Adrenal gland (tissue), 12 donors: ENCODE data around the gene MMP15. TPM values are rescaled to one million over a fixed set of nuclear protein-coding genes. Genes with fewer than 3 reads are reported as not detected.

Experiments
- DNase-seq, 7 donors: peaks; one replicate each; pipeline ENCODE4 v3.0.0-alpha.2; 2019 to 2020
- H3K27ac ChIP-seq, 5 donors: fragments of 200-600 bp; sonication (generic) in 4 of 5; 1 replicate in 3 of 5; 2 replicates in 2 of 5; pipeline versions ENCODE4 v1.5.1 to v1.8.0; 2016 to 2020; ENCODE audit warnings: mild to moderate bottlenecking in 1 of 5
- H3K27me3 ChIP-seq: fragments of 200-600 bp; 2 replicates; pipeline ENCODE4 v1.8.0; 2021
- H3K36me3 ChIP-seq, 2 donors: fragments of 200-600 bp; replicated peaks in 1 of 2; 1 replicate in 1 of 2; 2 replicates in 1 of 2; pipeline versions ENCODE4 v1.5.1 to v1.8.0; 2018 to 2022
- H3K4me1 ChIP-seq, 2 donors: fragments of 200-600 bp; replicated peaks in 1 of 2; 1 replicate in 1 of 2; 2 replicates in 1 of 2; pipeline versions ENCODE4 v1.5.1 to v1.8.0; 2018 to 2021
- H3K4me3 ChIP-seq, 4 donors: fragments of 200-600 bp; sonication (generic) in 3 of 4; one replicate each; pipeline ENCODE4 v1.5.1; 2016 to 2018
- H3K9me3 ChIP-seq, 3 donors: fragments of 200-600 bp; sonication (generic) in 1 of 3; replicated peaks in 1 of 3; 1 replicate in 2 of 3; 2 replicates in 1 of 3; pipeline versions ENCODE4 v1.5.1 to v1.8.0; 2016 to 2021
- POLR2A ChIP-seq, 2 donors: fragments of 450-650 bp; IDR thresholded peaks; one replicate each; pipeline ENCODE4 v1.6.1; 2017; ENCODE audit warnings: antibody characterized with exemption in 2 of 2, mild to moderate bottlenecking in 2 of 2, moderate library complexity in 1 of 2
- WGBS, 4 donors: extraction: QIAGEN DNeasy Blood & Tissue Kit in 2 of 4; methylation state at CpG; one replicate each; pipeline versions ENCODE4 v1.1.5 to v1.1.7; 2013 to 2017; 5-methylcytosine and 5-hydroxymethylcytosine counted together
- intact Hi-C, 2 donors: fragments of 100-400 bp; cut with DNase I; formaldehyde crosslinking; loops; one replicate each; pipeline versions ENCODE4 v1.14.1 to v1.15.0; 2022 to 2023
- polyA plus RNA-seq, 3 donors: library from polyadenylated mRNA; stranded (reverse); fragments of 200-250 nt in 2 of 3; fragments of 350-450 nt in 1 of 3; fragmentation: Illumina TruSeq in 1 of 3; extraction: RNeasy Lipid Tissue Mini Kit (QIAGEN cat#74804) in 1 of 3; gene quantifications; one replicate each; pipeline ENCODE4 v1.2.3, GENCODE V29; 2013 to 2014
- total RNA-seq, 9 donors: library from RNA; depleted of rRNA in 4 of 9; stranded (reverse); fragments of >200 nt in 4 of 9; fragments of 120-200 nt in 1 of 9; fragmentation: NEBNext Ultra II Directional in 1 of 9; extraction: Animal tissue kit (Norgen Biotek cat#: 25700) in 1 of 9; gene quantifications; one replicate each; pipeline versions ENCODE4 v1.1.0 to v1.2.4, GENCODE V29; 2013 to 2023
- TF ChIP-seq, protein P1 (sequence below), 6 experiments: fragments of 450-650 bp in 4 of 6; fragments of 200-600 bp in 2 of 6; sonication (generic) in 1 of 6; IDR thresholded peaks; 1 replicate in 5 of 6; 2 replicates in 1 of 6; pipeline versions ENCODE4 v1.5.1 to v1.8.0; 2016 to 2021; ENCODE audit warnings: antibody characterized with exemption in 6 of 6, mild to moderate bottlenecking in 2 of 6, moderate library complexity in 1 of 6
- donor health status: healthy with polysubstance abuse.
- donor health status: Bipolar disorder and iron deficiency.
- donor health status: DM: yes; HTN: yes; CAD: no.
- donor health status: DM: no; HTN: no; CAD: no.
- donor health status: DM: no; HTN: no; CAD: no.
- donor health status: DM: yes; HTN: yes; CAD: no.

MMP15 gene
- total and polyA plus RNA-seq, 12 donors = 2.5 to 11.4 (median 7.2) TPM

DNA sequence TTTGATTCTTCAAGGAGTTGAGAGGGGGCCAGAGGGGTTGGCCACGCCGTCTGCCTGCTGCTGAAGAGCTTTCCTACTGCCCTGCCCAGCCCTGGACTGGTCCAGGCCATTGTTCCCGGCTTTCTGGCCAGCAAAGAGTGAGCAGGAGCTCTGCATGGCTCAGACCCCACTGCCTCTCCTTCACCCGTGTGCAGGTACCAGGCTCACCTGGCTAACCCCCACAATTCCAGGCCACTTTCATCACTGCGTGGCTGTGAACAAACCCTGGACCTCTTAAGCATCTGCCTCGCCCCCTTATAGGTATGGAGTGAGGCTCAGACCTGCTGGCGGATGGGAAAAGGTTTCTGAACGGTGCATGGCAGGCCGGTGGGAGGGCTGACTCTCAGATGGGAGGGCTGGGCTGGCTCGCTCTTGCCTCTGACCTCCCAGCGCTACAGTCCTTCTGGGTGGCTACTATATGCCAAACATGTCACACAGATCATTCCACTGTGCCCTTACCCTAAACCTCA, 33.9 kb upstream of the MMP15 start:
- H3K4me3 ChIP-seq = no peak overlapping the region
- H3K4me1 ChIP-seq = peaks cover 5% of the 10 kb centered on the region in 2 donors
- no peak for TF ChIP-seq POLR2A (IDR thresholded peaks at IDR 0.05)
- TF ChIP-seq, protein P1, sequence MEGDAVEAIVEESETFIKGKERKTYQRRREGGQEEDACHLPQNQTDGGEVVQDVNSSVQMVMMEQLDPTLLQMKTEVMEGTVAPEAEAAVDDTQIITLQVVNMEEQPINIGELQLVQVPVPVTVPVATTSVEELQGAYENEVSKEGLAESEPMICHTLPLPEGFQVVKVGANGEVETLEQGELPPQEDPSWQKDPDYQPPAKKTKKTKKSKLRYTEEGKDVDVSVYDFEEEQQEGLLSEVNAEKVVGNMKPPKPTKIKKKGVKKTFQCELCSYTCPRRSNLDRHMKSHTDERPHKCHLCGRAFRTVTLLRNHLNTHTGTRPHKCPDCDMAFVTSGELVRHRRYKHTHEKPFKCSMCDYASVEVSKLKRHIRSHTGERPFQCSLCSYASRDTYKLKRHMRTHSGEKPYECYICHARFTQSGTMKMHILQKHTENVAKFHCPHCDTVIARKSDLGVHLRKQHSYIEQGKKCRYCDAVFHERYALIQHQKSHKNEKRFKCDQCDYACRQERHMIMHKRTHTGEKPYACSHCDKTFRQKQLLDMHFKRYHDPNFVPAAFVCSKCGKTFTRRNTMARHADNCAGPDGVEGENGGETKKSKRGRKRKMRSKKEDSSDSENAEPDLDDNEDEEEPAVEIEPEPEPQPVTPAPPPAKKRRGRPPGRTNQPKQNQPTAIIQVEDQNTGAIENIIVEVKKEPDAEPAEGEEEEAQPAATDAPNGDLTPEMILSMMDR (IDR thresholded peaks at IDR 0.05) = no peak
- intact Hi-C loops = loop anchor here (5.0 to 10.0 kb wide), 3 partner anchors 49 to 407 kb away; no protein-coding TSS in a partner anchor
- H3K36me3 ChIP-seq = peaks cover 0 to 7% of the 10 kb centered on the region in 2 donors
- H3K27ac ChIP-seq = no peak overlapping the region
- no peaks in the 10 kb centered on the region for H3K27me3 ChIP-seq
- no peak for DNase-seq
- H3K9me3 ChIP-seq = no peaks in the 10 kb centered on the region
- WGBS, 4 donors = 90 to 95% (median 92%) methylated on average over 6 to 11 of the region's 11 CpGs

DNA sequence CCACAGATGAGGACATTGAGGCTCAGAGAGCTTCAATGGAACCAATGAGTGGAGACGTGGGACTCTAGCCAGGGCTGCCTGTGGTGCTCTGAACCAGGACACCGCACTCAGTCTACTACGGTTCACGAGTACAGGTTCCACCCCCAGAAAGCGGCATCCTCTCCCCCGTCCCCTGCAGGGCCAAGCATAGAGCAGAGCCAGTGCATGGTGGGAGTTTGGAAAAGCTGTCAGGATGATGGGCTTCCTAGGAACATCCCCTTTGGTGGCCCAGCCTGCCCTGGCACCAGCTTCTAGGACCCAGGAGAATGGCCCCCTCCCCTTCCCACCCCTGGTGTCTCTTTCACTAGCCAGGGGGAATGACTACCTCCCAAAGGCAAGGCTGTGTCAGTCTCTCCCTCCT, 33.5 kb upstream of the MMP15 start:
- peaks cover 3 to 5% of the 10 kb centered on the region in 2 donors for H3K4me1 ChIP-seq
- H3K36me3 ChIP-seq = peaks cover 0 to 12% of the 10 kb centered on the region in 2 donors
- 89 to 100% (median 93%) methylated on average over 2 to 6 of the region's 6 CpGs for WGBS, 4 donors
- DNase-seq = no peak
- intact Hi-C loops = loop anchor here (5.0 to 10.0 kb wide), 3 partner anchors 50 to 407 kb away; no protein-coding TSS in a partner anchor
- no peak overlapping the region for H3K4me3 ChIP-seq
- no peak overlapping the region for H3K27ac ChIP-seq
- TF ChIP-seq, protein P1 (IDR thresholded peaks at IDR 0.05) = no peak
- no peak for TF ChIP-seq POLR2A (IDR thresholded peaks at IDR 0.05)
- H3K27me3 ChIP-seq = no peaks in the 10 kb centered on the region
- no peaks in the 10 kb centered on the region for H3K9me3 ChIP-seq

DNA sequence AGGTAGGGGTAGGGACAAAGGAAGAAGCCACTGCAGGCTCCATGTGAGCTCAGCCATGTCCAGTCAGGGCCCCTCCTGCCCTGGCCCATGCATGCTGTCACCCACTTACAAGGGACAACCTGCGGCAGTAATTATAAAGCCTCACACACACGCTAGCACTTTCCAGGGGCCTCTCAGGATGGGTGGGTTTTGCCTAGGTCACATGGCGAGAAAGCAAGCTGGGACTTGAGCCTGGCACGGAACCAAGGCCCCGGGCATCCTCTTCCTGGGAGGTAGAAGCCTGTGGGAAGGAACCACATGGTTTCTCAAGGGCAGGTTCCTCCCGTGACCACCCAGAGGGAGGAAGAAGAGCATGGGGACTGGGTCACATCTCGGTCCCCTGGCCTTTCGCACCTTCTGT, 32.1 kb upstream of the MMP15 start:
- Histone ChIP-seq H3K4me1 (peaks cover 0 to 2% of the 10 kb centered on the region in 2 donors), H3K27ac (no peak overlapping the region), H3K27me3 (no peaks in the 10 kb centered on the region), H3K4me3 (no peak overlapping the region), H3K36me3 (peaks cover 0 to 22% of the 10 kb centered on the region in 2 donors), H3K9me3 (no peaks in the 10 kb centered on the region)
- TF ChIP-seq POLR2A (IDR thresholded peaks at IDR 0.05) = no peak
- TF ChIP-seq, protein P1 (IDR thresholded peaks at IDR 0.05) = no peak
- intact Hi-C loops = loop anchor here (5.0 to 10.0 kb wide), 3 partner anchors 51 to 409 kb away; no protein-coding TSS in a partner anchor
- 56 to 77% (median 69%) methylated on average over 7 to 8 of the region's 8 CpGs for WGBS, 4 donors
- DNase-seq = no peak

DNA sequence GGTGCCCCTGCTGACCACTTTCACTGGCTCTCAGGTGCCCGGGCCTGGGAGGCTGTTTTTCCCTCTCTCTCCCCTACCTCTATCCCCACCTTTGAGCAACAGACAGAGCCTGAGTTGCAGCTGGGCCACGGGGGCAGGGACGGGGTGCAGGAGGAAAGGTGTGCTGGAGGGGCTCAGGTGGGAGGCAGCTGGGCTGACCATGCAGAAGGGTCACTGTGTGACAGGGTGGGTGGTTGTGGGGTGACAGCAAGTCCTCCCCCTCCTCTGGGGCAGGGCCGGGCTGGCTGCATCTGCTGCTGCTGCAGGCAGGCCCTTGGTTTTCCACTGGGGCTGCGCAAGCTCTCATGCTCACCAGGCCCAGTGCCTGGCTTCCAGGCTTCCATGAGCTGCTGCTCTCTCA, 31.7 kb upstream of the MMP15 start:
- intact Hi-C loops = loop anchor here (5.0 to 10.0 kb wide), 3 partner anchors 52 to 409 kb away; no protein-coding TSS in a partner anchor
- H3K4me3 ChIP-seq = no peak overlapping the region
- WGBS, 4 donors = 80 to 93% (median 86%) methylated on average over 2 to 5 of the region's 5 CpGs
- TF ChIP-seq, protein P1 (IDR thresholded peaks at IDR 0.05) = no peak
- TF ChIP-seq POLR2A (IDR thresholded peaks at IDR 0.05) = no peak
- H3K9me3 ChIP-seq = no peaks in the 10 kb centered on the region
- no peaks in the 10 kb centered on the region for H3K27me3 ChIP-seq
- peaks cover under 1 to 6% of the 10 kb centered on the region in 2 donors for H3K4me1 ChIP-seq
- H3K36me3 ChIP-seq = peaks cover 0 to 22% of the 10 kb centered on the region in 2 donors
- DNase-seq = no peak
- H3K27ac ChIP-seq = no peak overlapping the region
